Spleen (tissue), 11 donors: ENCODE measurements around the gene C19orf44. TPM values are rescaled to one million over a fixed set of nuclear protein-coding genes. Genes with fewer than 3 reads are reported as not detected.
"Not testable (repeated sequence)": the region's sequence is repeated elsewhere in the genome, so short reads cannot be mapped to it uniquely, and the experiment has no call there.

Experiments used
- DNase-seq: peaks from one replicate; pipeline ENCODE4 v3.0.0-alpha.2; 2020
- H3K27ac ChIP-seq, 8 donors: fragments of 200-600 bp; sonication (generic) in 7 of 8; 1 replicate in 4 of 8; 2 replicates in 4 of 8; pipeline versions ENCODE4 v1.5.0 to v1.8.0; 2016 to 2021; ENCODE audit warnings: inconsistent platforms in 4 of 8, mild to moderate bottlenecking in 4 of 8, moderate library complexity in 1 of 8
- H3K27me3 ChIP-seq, 7 donors: fragments of 200-600 bp; sonication (generic) in 6 of 7; replicated peaks in 1 of 7; 1 replicate in 4 of 7; 2 replicates in 3 of 7; pipeline versions ENCODE4 v1.5.0 to v1.8.0; 2016 to 2021; ENCODE audit warnings: inconsistent platforms in 3 of 7, mild to moderate bottlenecking in 1 of 7
- H3K36me3 ChIP-seq, 6 donors: fragments of 200-600 bp; sonication (generic) in 5 of 6; 1 replicate in 4 of 6; 2 replicates in 2 of 6; pipeline versions ENCODE4 v1.5.0 to v1.8.0; 2016 to 2021; ENCODE audit warnings: inconsistent platforms in 2 of 6
- H3K4me1 ChIP-seq, 6 donors: fragments of 200-600 bp; sonication (generic) in 5 of 6; 1 replicate in 3 of 6; 2 replicates in 3 of 6; pipeline versions ENCODE4 v1.5.0 to v1.8.0; 2016 to 2021; ENCODE audit warnings: inconsistent platforms in 3 of 6
- H3K4me3 ChIP-seq, 8 donors: fragments of 200-600 bp; sonication (generic) in 7 of 8; 1 replicate in 4 of 8; 2 replicates in 4 of 8; pipeline versions ENCODE4 v1.5.0 to v1.8.0; 2016 to 2021; ENCODE audit warnings: inconsistent platforms in 4 of 8, mild to moderate bottlenecking in 4 of 8, moderate library complexity in 2 of 8
- H3K9me3 ChIP-seq, 8 donors: fragments of 200-600 bp; sonication (generic) in 7 of 8; 1 replicate in 4 of 8; 2 replicates in 4 of 8; pipeline versions ENCODE4 v1.5.0 to v1.8.0; 2016 to 2021; ENCODE audit warnings: inconsistent platforms in 4 of 8
- POLR2A ChIP-seq, 3 donors: fragments of 450-650 bp; IDR thresholded peaks; one replicate each; pipeline ENCODE4 v1.5.1; 2017; ENCODE audit warnings: antibody characterized with exemption in 3 of 3, mild to moderate bottlenecking in 1 of 3
- POLR2AphosphoS5 ChIP-seq, 3 donors: sonication (generic); formaldehyde crosslinking; IDR thresholded peaks; one replicate each; pipeline ENCODE4 v1.5.1; 2017; ENCODE audit warnings: antibody characterized with exemption in 3 of 3
- WGBS, 5 donors: extraction: QIAGEN DNeasy Blood & Tissue Kit in 3 of 5; methylation state at CpG; one replicate each; pipeline versions ENCODE4 v1.1.5 to v1.1.7; 2013 to 2018; 5-methylcytosine and 5-hydroxymethylcytosine counted together
- intact Hi-C: fragments of 100-400 bp; cut with DNase I; formaldehyde crosslinking; loops from one replicate; pipeline ENCODE4 v1.15.0; 2023; ENCODE audit warnings: low total_unique reads
- polyA plus RNA-seq, 3 donors: library from polyadenylated mRNA; stranded (reverse); fragments of 200-250 nt; gene quantifications; one replicate each; pipeline ENCODE4 v1.2.1, GENCODE V29; 2013
- total RNA-seq, 7 donors: library from RNA; depleted of rRNA in 3 of 7; stranded (reverse); fragments of >200 nt in 3 of 7; fragmentation: NEBNext Ultra II Directional in 4 of 7; extraction: Animal tissue kit (Norgen Biotek cat#: 25700) in 4 of 7; gene quantifications; one replicate each; pipeline versions ENCODE4 v1.1.0 to v1.2.1, GENCODE V29; 2016 to 2021
- TF ChIP-seq, protein P1 (sequence below), 11 experiments: fragments of 200-600 bp in 7 of 11; fragments of 450-650 bp in 4 of 11; sonication (generic) in 4 of 11; IDR thresholded peaks in 8 of 11; conservative IDR thresholded peaks in 3 of 11; 1 replicate in 7 of 11; 2 replicates in 4 of 11; pipeline versions ENCODE4 v1.4.0 to v1.8.0; 2016 to 2021; ENCODE audit warnings: antibody characterized with exemption in 11 of 11, inconsistent platforms in 4 of 11, mild to moderate bottlenecking in 1 of 11
- donor health status: healthy with polysubstance abuse.
- donor health status: DM: no; HTN: no; CAD: no; lungs with moderate emphysema.
- donor health status: DM: no; HTN: no; CAD: no.
- donor health status: Bipolar disorder and iron deficiency.
- donor health status: healthy.
- donor health status: DM: no; HTN: no; CAD: no.
- donor health status: DM: yes; HTN: yes; CAD: no.

C19orf44 gene
- total and polyA plus RNA-seq, 10 donors, result 2.3 to 7.5 (median 4.4) TPM

DNA sequence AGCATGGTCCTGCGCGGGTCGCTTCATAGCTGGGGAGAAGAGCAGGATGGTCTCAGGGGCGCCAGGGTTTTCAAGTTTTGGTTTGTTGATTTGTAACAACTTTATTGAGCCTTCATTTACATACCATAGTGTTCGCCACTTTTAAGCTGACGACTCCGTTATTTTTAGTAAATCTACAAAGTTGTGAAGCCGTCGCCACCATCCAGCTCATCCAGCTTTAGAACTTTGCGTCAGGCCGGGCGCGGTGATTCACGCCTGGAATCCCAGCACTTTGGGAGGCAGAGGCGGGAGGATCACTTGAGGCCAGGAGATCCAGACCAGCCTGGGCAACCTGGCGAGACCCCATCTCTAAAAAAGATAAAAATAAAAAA, 404 bp downstream of the C19orf44 start:
- peak overlapping the region in 7 of 8 donors; percentile 3 to 87 (median 78) for H3K27ac ChIP-seq
- intact Hi-C loops, result no loop called here
- H3K4me3 ChIP-seq, result peak overlapping the region; percentile 60 to 81 (median 74)
- no peaks in the 10 kb centered on the region for H3K9me3 ChIP-seq
- H3K4me1 ChIP-seq, result peaks cover 0 to 23% (median 12%) of the 10 kb centered on the region in 6 donors
- WGBS, 5 donors, result 32 to 47% (median 37%) methylated on average over 16 of the region's 16 CpGs
- no peak for DNase-seq
- peaks cover 0 to 11% (median 2%) of the 10 kb centered on the region in 6 donors for H3K36me3 ChIP-seq
- no peaks in the 10 kb centered on the region for H3K27me3 ChIP-seq
- no peak for TF ChIP-seq POLR2AphosphoS5 (IDR thresholded peaks at IDR 0.05)
- no peak for TF ChIP-seq POLR2A (IDR thresholded peaks at IDR 0.05)
- TF ChIP-seq, protein P1, sequence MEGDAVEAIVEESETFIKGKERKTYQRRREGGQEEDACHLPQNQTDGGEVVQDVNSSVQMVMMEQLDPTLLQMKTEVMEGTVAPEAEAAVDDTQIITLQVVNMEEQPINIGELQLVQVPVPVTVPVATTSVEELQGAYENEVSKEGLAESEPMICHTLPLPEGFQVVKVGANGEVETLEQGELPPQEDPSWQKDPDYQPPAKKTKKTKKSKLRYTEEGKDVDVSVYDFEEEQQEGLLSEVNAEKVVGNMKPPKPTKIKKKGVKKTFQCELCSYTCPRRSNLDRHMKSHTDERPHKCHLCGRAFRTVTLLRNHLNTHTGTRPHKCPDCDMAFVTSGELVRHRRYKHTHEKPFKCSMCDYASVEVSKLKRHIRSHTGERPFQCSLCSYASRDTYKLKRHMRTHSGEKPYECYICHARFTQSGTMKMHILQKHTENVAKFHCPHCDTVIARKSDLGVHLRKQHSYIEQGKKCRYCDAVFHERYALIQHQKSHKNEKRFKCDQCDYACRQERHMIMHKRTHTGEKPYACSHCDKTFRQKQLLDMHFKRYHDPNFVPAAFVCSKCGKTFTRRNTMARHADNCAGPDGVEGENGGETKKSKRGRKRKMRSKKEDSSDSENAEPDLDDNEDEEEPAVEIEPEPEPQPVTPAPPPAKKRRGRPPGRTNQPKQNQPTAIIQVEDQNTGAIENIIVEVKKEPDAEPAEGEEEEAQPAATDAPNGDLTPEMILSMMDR (IDR thresholded peaks at IDR 0.05 in 8 of 11, conservative IDR thresholded peaks at IDR 0.05 in 3 of 11), result no peak

DNA sequence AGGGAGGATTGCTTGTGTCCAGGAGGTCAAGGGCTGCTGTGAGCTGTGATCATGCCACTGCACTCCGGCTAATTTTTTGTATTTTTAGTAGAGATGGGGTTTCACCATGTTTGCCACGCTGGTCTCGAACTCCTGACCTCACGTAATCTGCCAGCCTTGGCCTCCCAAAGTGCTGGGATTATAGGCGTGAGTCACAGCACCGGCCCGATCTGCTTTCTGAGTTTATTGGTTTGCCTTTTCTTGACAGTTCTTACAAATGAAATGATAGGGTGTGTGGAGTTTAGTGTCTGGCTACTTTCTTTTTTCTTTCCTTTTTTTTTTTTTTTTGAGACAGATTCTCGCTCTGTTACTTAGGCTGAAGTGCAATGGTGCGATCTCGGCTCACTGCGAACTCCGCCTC, 848 bp downstream of the C19orf44 start:
- no peak for DNase-seq
- intact Hi-C loops, result no loop called here
- TF ChIP-seq, protein P1 (IDR thresholded peaks at IDR 0.05 in 8 of 11, conservative IDR thresholded peaks at IDR 0.05 in 3 of 11), result no peak
- TF ChIP-seq POLR2A (IDR thresholded peaks at IDR 0.05) (no peak), POLR2AphosphoS5 (IDR thresholded peaks at IDR 0.05) (no peak)
- Histone ChIP-seq H3K27me3 (no peaks in the 10 kb centered on the region), H3K4me3 (peak overlapping the region in 5 of 8 donors; percentile 60 to 81 (median 75)), H3K36me3 (peaks cover 0 to 15% (median 2%) of the 10 kb centered on the region in 6 donors), H3K4me1 (peaks cover 0 to 23% (median 12%) of the 10 kb centered on the region in 6 donors), H3K27ac (peak overlapping the region in 2 of 8 donors; percentile 83 to 84), H3K9me3 (no peaks in the 10 kb centered on the region)
- WGBS, 5 donors, result 83 to 92% (median 86%) methylated on average over 11 to 12 of the region's 12 CpGs

DNA sequence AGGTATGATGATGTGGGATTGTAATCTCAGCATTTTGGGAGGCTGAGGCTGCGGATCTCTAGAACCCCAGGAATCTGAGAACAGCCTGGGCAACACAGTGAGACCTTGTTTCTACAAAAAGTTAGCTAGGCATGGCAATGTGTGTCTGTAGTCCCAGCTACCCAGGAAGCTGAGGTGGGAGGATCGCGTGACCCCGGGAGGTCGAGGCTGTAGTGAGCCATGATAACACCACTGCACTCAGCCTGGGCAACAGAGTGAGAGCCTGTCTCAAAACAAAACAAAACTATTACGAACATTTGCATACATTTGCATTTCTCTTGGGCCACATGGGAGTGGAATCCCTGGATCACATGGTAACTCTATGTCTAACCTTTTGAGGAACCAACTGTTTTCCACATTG, 1.6 kb downstream of the C19orf44 start:
- H3K27ac ChIP-seq, result no peak overlapping the region
- WGBS, 5 donors, result 81 to 95% (median 92%) methylated on average over 6 of the region's 6 CpGs

DNA sequence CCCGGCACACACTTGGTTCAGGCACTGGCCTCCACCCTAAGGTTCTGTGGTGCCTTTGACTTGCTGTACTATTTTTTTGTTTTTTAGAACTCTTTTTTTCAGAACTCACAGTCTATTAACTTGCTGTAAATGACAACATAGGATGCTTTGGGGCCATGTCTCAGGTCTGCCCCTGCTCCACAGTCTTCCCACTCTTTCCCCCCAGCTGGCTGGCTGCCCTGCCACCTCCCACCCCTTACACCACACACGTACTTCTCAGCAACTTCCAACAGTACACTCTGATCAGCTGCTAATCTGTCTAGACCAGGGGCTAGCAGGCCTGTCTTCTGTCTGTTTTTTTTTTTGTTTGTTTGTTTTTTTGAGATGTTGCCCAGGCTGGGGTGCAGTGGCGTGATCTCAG, 8.1 kb downstream of the C19orf44 start:
- no peak overlapping the region for H3K27ac ChIP-seq
- no peak overlapping the region for H3K4me3 ChIP-seq
- WGBS, 5 donors, result 80 to 93% (median 87%) methylated on average over 3 of the region's 3 CpGs
- H3K4me1 ChIP-seq, result no peaks in the 10 kb centered on the region
- H3K9me3 ChIP-seq, result no peaks in the 10 kb centered on the region
- TF ChIP-seq, protein P1 (IDR thresholded peaks at IDR 0.05 in 8 of 11, conservative IDR thresholded peaks at IDR 0.05 in 3 of 11), result no peak
- TF ChIP-seq POLR2A (IDR thresholded peaks at IDR 0.05) (no peak), POLR2AphosphoS5 (IDR thresholded peaks at IDR 0.05) (no peak)
- H3K36me3 ChIP-seq, result peaks cover 0 to 63% (median 16%) of the 10 kb centered on the region in 6 donors
- no peaks in the 10 kb centered on the region for H3K27me3 ChIP-seq
- DNase-seq, result no peak
- intact Hi-C loops, result no loop called here

More for the DNA sequence above, 1.6 kb downstream of the C19orf44 start:
- intact Hi-C loops, result no loop called here
- H3K36me3 ChIP-seq, result peaks cover 0 to 22% (median 6%) of the 10 kb centered on the region in 6 donors
- H3K27me3 ChIP-seq, result no peaks in the 10 kb centered on the region
- peaks cover 0 to 23% (median 12%) of the 10 kb centered on the region in 6 donors for H3K4me1 ChIP-seq
- no peak overlapping the region for H3K4me3 ChIP-seq
- H3K9me3 ChIP-seq, result no peaks in the 10 kb centered on the region
- no peak for TF ChIP-seq POLR2AphosphoS5 (IDR thresholded peaks at IDR 0.05)
- TF ChIP-seq, protein P1 (IDR thresholded peaks at IDR 0.05 in 8 of 11, conservative IDR thresholded peaks at IDR 0.05 in 3 of 11), result no peak
- DNase-seq, result no peak

DNA sequence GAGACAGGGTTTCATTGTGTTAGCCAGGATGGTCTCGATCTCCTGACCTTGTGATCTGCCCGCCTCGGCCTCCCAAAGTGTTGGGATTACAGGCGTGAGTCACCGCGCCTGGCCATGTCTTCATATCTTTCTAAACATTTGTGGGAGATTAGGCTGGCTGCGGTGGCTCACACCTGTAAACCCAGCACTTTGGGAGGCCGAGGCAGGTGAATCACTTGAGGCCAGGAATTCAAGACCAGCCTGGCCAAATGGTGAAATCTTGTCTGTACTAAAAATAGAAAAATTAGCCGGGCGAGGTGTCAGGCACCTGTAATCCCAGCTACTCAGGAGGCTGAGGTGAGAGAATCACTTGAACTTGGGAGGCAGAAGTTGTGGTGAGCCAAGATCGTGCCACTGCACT, 10.0 kb downstream of the C19orf44 start:
- peaks cover 0 to 76% (median 27%) of the 10 kb centered on the region in 6 donors for H3K36me3 ChIP-seq
- DNase-seq, H3K4me1 ChIP-seq, intact Hi-C loops, H3K27ac ChIP-seq, H3K27me3 ChIP-seq, H3K4me3 ChIP-seq, H3K9me3 ChIP-seq: not testable (repeated sequence)
- WGBS, 5 donors, result 92 to 95% (median 94%) methylated on average over 11 of the region's 11 CpGs
